AG04450 (cell line): Measurements from ENCODE around the gene BTNL2. TPM values are rescaled to one million over a fixed set of nuclear protein-coding genes. Genes with fewer than 3 reads are reported as not detected.
"Not testable (repeated sequence)": the region's sequence is repeated elsewhere in the genome, so short reads cannot be mapped to it uniquely, and the experiment has no call there.

Experiments
- CTCF ChIA-PET: fragments of 300-600, 350-600 bp; formaldehyde crosslinking; extraction: SDS; loops from one replicate; lab custom pipeline; 2022; ENCODE audit warnings: antibody characterized with exemption, inconsistent platforms; lab: Charles Lee
- POLR2A ChIA-PET: fragments of 350-600 bp; formaldehyde crosslinking; extraction: SDS; loops from one replicate; lab custom pipeline; 2021; ENCODE audit warnings: antibody characterized with exemption, inconsistent platforms; lab: Yijun Ruan, JAX
- DNase-seq: peaks from one replicate; pipeline ENCODE4 v3.0.0-alpha.2; 2011; ENCODE audit warnings: low read depth, low spot score
- H3K27ac ChIP-seq: one replicate; pipeline ENCODE4 v1.5.1; 2012; ENCODE audit warnings: low read depth, low read length, control low read depth
- H3K27me3 ChIP-seq: one replicate; pipeline ENCODE4 v1.6.0; 2012; ENCODE audit warnings: low read length; ENCODE audit not compliant: control insufficient read depth, insufficient read depth
- H3K4me3 ChIP-seq: 2 replicates; pipeline ENCODE4 v1.5.1; 2011; ENCODE audit warnings: mild to moderate bottlenecking, low read depth, low read length, control low read depth
- H3K9me3 ChIP-seq: 2 replicates; pipeline ENCODE4 v1.5.1; 2012; ENCODE audit warnings: low read length; ENCODE audit not compliant: control insufficient read depth, insufficient read depth
- polyA plus RNA-seq: library from polyadenylated mRNA; depleted of rRNA; stranded (reverse); fragments of >200 nt; gene quantifications from 2 replicates; pipeline ENCODE4 v1.2.3, GENCODE V29; 2011
- TF ChIP-seq, protein P1 (sequence below): IDR thresholded peaks from 2 replicates; pipeline ENCODE4 v1.5.1; 2011; ENCODE audit warnings: low read depth, low read length, control low read depth, inconsistent platforms

Gene BTNL2
- polyA plus RNA-seq, 1 experiment = not detected

DNA sequence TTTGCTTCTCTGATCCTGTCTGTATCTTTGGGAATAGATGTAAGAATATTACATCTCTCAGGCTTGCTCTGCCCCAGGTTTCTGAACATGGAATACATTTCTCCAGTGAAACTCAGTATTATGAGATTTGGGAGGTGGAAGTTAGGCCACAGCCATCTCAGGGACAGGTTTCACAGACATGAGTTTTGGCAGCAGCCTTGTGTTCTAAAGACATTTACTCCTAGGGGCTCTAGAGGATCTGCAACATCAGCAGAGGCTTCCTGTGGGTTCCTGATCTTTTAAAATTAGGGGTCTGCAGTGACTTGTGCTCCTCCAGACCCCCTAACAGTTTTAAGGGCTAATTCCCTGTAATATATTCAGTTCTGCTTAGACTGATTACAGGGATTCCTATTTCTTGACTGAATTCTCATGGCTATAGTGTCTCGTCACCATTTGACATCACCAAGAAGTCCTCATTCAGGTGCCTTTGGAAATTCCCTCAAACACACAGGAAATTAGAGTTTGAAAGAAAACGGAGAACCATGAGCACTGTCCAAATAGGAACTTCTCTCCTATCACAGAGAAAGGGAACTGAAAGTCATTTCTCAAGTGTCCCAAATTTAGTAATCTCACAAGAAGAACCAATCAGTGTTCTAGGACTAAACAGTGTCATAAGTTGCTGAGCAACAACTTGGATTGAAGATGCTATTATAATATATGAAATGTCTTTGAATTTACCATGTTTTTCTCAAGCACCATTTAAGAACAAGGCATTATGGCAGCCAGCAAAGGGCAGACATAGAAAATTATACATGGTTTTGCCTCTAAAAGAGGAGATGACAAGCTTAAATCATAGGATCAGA lies 30.2 kb upstream of the BTNL2 start:
- no peak overlapping the region for H3K27ac ChIP-seq
- ChIA-PET CTCF (no interaction called here), POLR2A (no interaction called here)
- no peaks in the 10 kb centered on the region for H3K9me3 ChIP-seq
- no peak for DNase-seq
- TF ChIP-seq, protein P1, sequence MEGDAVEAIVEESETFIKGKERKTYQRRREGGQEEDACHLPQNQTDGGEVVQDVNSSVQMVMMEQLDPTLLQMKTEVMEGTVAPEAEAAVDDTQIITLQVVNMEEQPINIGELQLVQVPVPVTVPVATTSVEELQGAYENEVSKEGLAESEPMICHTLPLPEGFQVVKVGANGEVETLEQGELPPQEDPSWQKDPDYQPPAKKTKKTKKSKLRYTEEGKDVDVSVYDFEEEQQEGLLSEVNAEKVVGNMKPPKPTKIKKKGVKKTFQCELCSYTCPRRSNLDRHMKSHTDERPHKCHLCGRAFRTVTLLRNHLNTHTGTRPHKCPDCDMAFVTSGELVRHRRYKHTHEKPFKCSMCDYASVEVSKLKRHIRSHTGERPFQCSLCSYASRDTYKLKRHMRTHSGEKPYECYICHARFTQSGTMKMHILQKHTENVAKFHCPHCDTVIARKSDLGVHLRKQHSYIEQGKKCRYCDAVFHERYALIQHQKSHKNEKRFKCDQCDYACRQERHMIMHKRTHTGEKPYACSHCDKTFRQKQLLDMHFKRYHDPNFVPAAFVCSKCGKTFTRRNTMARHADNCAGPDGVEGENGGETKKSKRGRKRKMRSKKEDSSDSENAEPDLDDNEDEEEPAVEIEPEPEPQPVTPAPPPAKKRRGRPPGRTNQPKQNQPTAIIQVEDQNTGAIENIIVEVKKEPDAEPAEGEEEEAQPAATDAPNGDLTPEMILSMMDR = no peak
- no peaks in the 10 kb centered on the region for H3K27me3 ChIP-seq
- H3K4me3 ChIP-seq = no peak overlapping the region

DNA sequence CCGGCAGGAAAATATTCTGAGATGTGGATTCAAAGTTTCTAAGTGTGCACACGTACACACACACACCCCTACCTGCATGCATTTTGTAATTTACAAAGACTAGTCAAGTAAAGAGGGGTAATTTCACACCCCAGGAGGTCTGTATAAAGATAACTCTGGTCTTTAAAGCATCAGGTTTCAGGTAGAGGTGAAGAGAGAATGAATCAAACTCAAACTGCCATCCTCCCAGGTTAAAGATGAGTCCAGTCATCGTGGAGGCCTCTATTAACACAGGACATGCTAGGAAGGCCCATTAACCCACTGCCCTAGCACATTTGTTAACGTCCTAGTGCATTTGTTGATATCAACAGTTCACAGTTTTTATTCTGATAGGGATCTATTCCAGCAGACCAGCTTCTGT lies 29.2 kb upstream of the BTNL2 start:
- Histone ChIP-seq H3K27ac (no peak overlapping the region), H3K9me3 (no peaks in the 10 kb centered on the region), H3K4me3 (no peak overlapping the region), H3K27me3 (no peaks in the 10 kb centered on the region)
- ChIA-PET CTCF (interaction anchor here (0.5 kb wide), 1 partner anchor 10 kb away, joined by 3 read pairs; no protein-coding TSS in a partner anchor), POLR2A (no interaction called here)
- no peak for DNase-seq
- TF ChIP-seq, protein P1 = no peak

DNA sequence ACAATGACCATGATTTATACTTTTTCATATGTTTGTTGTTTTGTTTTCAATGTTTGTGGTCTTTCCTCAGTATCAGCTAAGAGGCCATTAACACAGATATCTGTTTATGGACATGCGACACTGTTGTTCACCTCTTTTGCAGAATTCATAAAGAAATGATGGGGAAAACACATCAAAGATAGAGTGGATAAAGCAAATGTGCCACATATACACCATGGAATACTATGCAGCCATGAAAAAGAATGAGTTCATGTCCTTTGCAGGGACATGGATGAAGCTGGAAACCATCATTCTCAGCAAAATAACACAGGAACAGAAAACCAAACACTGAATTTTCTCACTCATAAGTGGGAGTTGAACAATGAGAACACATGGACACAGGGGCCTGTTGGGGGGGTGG lies 27.0 kb upstream of the BTNL2 start:
- H3K27ac ChIP-seq, DNase-seq, H3K9me3 ChIP-seq, H3K27me3 ChIP-seq, POLR2A ChIA-PET, H3K4me3 ChIP-seq: not testable (repeated sequence)
- CTCF ChIA-PET = interaction anchor here (0.9 to 3.1 kb wide), 2 partner anchors 352 to 353 kb away, joined by 3 to 14 read pairs; no protein-coding TSS in a partner anchor

DNA sequence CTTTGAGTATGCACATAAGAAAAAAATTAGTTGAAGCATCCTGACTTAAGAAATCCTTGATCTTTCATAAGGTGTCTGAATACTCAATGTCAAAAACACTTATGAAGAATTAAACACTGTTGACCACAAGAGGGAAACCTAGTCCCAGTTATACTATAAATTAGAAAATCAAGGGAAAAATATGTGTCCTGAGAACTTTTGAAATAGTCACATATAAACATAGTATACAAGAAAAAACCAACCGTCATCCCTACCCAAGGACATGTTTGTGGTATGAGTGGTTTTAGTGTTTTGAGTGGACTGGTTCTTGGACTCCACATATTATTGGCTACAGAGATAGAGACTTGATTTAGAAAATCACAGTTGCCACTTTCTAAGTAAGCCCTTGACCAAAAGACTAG lies 25.1 kb upstream of the BTNL2 start:
- Histone ChIP-seq H3K27me3 (no peaks in the 10 kb centered on the region), H3K27ac (no peak overlapping the region), H3K4me3 (no peak overlapping the region), H3K9me3 (no peaks in the 10 kb centered on the region)
- TF ChIP-seq, protein P1 = peak; percentile 30
- POLR2A ChIA-PET = no interaction called here
- no peak for DNase-seq
- CTCF ChIA-PET = interaction anchor here (0.9 to 3.1 kb wide), 8 partner anchors 9 to 436 kb away, joined by 3 to 16 read pairs (median 5); no protein-coding TSS in a partner anchor

DNA sequence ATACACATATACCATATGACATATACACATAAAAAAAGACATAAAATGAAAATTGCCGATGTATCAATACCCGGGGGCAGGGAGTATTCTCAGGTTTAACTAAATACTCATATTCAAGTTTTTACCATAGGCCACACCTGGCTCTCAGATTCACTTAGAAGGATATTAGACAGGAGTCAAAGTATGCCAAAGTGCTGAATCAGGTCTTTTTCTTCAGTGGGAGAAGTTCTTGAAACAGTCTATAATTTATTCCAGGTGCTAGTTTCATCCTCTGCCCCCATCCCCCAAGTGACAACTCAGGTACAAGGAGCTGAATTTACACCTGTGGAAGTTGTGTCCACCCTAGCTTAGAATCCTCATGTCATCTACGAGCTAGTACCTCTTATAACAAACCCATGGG lies 24.2 kb upstream of the BTNL2 start:
- Histone ChIP-seq H3K4me3 (no peak overlapping the region), H3K27ac (no peak overlapping the region), H3K27me3 (no peaks in the 10 kb centered on the region), H3K9me3 (no peaks in the 10 kb centered on the region)
- TF ChIP-seq, protein P1 = no peak
- no peak for DNase-seq
- POLR2A ChIA-PET = no interaction called here
- CTCF ChIA-PET = interaction anchor here (0.7 to 3.1 kb wide), 5 partner anchors 9 to 437 kb away, joined by 3 to 16 read pairs (median 4); no protein-coding TSS in a partner anchor
